Posterior cingulate gyrus (tissue), 11 donors: ENCODE results near the gene ESPL1.

ENCODE experiments used
- DNase-seq, 10 donors: peaks; one replicate each; pipeline versions ENCODE4 v3.0.0 to v3.0.0-alpha.2; 2020 to 2021; ENCODE audit warnings: mixed read lengths in 3 of 10
- intact Hi-C: fragments of 100-400 bp; cut with DNase I; formaldehyde crosslinking; loops from one replicate; pipeline ENCODE4 v1.15.1; 2023

ESPL1 gene

GRCh38 chr12:53295070-53295890 is 27.2 kb downstream of the ESPL1 start, which contains the start of gene PFDN5:
TSS of gene PFDN5 (plus strand) at chr12:53295542. CDS start at chr12:53295568, 26 bp downstream.
- intact Hi-C loops: loop anchor here (5.0 kb wide), 1 partner anchor 43 kb away; a partner anchor contains a TSS
- DNase-seq: peak; percentile 78 to 99 (median 91)

- intact Hi-C loops: loop anchor here (5.0 kb wide), 1 partner anchor 44 kb away; a partner anchor contains a TSS
- DNase-seq: no peak
Measured at GRCh38 chr12:53295891-53296219, 27.8 kb downstream of the ESPL1 start.

DNA sequence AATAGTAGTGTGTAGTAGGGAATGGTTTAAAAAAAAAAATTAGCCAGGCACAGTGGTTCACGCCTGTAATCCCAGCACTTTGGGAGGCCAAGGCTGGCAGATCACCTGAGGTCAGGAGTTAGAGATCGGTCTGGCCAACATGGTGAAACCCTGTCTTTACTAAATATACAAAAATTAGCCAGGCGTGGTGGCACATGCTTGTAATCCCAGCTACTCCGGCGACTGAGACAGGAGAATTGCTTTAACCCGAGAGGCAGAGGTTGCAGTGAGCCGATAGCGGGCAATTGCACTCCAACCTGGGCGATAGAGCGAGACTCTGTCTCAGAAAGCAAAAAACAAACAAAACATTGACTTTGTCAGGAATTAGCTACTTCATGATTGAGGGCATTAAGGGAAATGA is 29.0 kb downstream of the ESPL1 start:
- peak in 1 of 10 donors; percentile 22 for DNase-seq

GRCh38 chr12:53298164-53298563 is 30.1 kb downstream of the ESPL1 start:
- peak in 1 of 10 donors; percentile 17 for DNase-seq
- intact Hi-C loops: loop anchor here (2.0 to 5.0 kb wide), 2 partner anchors 23 to 46 kb away; partner anchors contain the start of gene AAAS

More for the DNA sequence above, 29.0 kb downstream of the ESPL1 start:
- intact Hi-C loops: loop anchor here (5.0 kb wide), 1 partner anchor 45 kb away; a partner anchor contains a TSS

DNA sequence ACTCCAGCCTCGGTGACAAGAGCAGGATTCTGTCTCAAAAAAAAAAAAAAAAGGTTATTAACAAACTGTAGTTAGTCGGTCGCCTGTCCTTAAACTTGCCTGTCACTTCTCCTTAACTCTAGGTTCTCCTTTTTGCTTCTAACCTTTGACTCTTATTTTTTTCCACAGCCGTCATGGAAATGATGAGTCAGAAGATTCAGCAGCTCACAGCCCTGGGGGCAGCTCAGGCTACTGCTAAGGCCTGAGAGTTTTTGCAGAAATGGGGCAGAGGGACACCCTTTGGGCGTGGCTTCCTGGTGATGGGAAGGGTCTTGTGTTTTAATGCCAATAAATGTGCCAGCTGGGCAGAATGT is 31.0 kb downstream of the ESPL1 start:
- intact Hi-C loops: loop anchor here (2.0 to 5.0 kb wide), 2 partner anchors 22 to 47 kb away; partner anchors contain the start of gene AAAS
- DNase-seq: no peak

DNA sequence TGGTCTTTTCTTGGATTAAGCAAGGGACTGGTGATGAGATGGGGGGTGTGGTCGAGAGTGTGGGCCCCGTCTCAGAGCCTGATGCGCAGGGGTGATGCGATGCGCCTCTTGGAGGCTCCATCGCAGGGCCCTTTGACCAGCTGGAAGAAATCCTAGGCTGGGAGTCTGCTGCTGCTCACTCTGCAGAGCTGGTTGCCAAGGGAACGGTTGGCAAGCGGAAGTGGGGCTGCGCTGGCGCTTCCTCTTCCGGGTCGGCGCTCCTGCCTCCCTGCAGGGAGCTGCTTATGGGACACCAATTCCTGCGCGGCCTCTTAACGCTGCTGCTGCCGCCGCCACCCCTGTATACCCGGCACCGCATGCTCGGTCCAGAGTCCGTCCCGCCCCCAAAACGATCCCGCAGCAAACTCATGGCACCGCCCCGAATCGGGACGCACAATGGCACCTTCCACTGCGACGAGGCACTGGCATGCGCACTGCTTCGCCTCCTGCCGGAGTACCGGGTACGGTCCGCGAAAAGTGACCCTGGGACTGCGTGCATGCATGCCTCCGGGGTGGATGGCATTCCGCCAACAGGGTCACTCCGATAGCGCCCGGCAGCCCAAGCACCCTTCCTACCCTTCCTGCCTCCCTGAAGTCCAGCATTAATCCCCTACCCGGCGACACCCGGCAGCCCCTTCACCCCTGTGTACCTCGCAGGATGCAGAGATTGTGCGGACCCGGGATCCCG is 31.5 kb downstream of the ESPL1 start, which contains the start of gene MYG1:
TSS of gene MYG1 (plus strand) at position 242 of the 727 bp plus-strand sequence. CDS start at position 285, 43 bp downstream.
- peak; percentile 87 to 99 (median 92) for DNase-seq
- intact Hi-C loops: loop anchor here (2.0 to 5.0 kb wide), 2 partner anchors 21 to 47 kb away; partner anchors contain the start of gene AAAS

DNA sequence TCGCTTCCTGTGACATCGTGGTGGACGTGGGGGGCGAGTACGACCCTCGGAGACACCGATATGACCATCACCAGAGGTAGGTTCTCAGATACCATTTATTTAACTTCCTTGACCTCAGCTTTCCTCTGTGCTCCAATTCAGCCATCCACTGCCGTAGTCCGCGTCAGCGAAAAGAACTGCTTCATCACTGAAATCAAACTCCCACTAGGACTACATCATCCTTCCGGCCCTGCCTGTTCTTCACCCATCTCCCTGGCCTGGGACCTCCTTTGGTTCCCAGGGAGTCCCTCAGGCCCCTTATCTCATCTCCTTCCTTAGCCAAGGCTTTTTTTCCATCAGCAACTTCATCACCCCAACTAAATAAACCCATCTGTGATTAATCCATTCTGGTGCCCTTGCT is 32.1 kb downstream of the ESPL1 start:
- intact Hi-C loops: no loop called here
- DNase-seq: no peak

GRCh38 chr12:53302903-53303302 is 34.8 kb downstream of the ESPL1 start:
- intact Hi-C loops: no loop called here
- DNase-seq: peak in 1 of 10 donors; percentile 58

DNA sequence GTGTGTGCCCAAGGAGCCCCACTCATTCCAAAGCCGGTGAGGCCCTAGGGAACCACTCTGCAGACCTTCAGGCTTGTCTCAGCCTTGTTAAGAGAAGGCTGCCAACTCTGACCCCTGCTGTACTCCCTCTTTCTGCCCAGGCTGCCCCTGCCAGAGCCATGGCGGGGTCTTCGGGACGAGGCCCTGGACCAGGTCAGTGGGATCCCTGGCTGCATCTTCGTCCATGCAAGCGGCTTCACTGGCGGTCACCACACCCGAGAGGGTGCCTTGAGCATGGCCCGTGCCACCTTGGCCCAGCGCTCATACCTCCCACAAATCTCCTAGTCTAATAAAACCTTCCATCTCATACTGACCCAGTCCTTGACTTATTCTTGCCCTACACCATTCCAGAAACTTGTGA is 38.7 kb downstream of the ESPL1 start:
- peak in 2 of 10 donors; percentile 18 to 76 for DNase-seq
- intact Hi-C loops: no loop called here

- DNase-seq: peak in 1 of 10 donors; percentile 19
- intact Hi-C loops: no loop called here
Measured at GRCh38 chr12:53308276-53308675, 40.2 kb downstream of the ESPL1 start.

- DNase-seq: no peak
- intact Hi-C loops: no loop called here
Measured at GRCh38 chr12:53313996-53314395, 45.9 kb downstream of the ESPL1 start.

- DNase-seq: peak in 1 of 10 donors; percentile 1
- intact Hi-C loops: loop anchor here (1.0 to 2.0 kb wide), 2 partner anchors 22 to 107 kb away; partner anchors contain the start of gene MYG1
Measured at GRCh38 chr12:53320352-53321195, 52.5 kb downstream of the ESPL1 start.

- intact Hi-C loops: no loop called here
- DNase-seq: peak in 1 of 10 donors; percentile 37
Measured at GRCh38 chr12:53324113-53324778, 56.1 kb downstream of the ESPL1 start.

DNA sequence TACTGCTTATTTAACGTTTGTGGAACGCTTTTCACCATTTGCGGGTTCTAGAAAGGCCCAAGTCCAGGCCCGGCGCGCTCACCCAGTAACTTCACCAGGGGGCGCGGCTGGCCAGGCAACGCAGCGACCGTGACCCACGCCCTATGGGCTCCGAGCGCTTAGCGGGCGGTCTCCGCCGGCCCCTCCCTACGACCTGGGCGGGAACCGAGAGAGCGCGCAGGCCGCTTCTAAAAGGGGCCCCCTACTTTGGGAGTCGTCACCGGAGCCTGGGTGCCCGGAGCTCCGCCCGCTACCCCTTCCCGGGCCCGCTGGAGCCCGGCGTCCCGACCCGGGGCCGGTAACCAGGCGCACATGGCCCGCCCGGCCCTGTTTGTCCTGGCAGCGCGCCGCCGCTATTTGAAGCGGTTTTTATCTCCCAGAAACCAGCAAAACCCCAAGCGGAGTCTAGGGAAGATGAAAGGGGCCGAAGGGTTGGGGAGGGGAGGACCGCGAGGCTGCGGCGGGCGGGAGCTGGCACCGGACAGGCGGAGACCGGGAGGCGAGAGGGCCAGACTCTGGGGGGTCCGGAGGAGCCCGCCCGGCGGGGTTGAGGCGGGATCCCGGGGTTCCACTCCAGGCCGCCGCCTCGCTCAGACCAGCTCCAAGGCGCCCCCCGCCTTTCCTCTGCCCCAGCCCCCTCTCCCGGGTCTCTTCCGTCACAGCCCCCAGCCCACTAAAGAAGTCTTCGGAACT is 56.8 kb downstream of the ESPL1 start:
- DNase-seq: peak; percentile 84 to 99 (median 88)
- intact Hi-C loops: loop anchor here (1.0 kb wide), 1 partner anchor 20 kb away; no protein-coding TSS in a partner anchor

- intact Hi-C loops: loop anchor here (1.0 kb wide), 1 partner anchor 20 kb away; no protein-coding TSS in a partner anchor
- DNase-seq: peak; percentile 74 to 98 (median 86)
Measured at GRCh38 chr12:53325511-53326061, 57.5 kb downstream of the ESPL1 start.

- no peak for DNase-seq
- intact Hi-C loops: no loop called here
Measured at GRCh38 chr12:53326460-53327185, 58.5 kb downstream of the ESPL1 start.

GRCh38 chr12:53327435-53328042 is 59.4 kb downstream of the ESPL1 start:
- intact Hi-C loops: no loop called here
- DNase-seq: no peak
